ENCODE data around the gene CAB39.

CAB39 gene

DNA sequence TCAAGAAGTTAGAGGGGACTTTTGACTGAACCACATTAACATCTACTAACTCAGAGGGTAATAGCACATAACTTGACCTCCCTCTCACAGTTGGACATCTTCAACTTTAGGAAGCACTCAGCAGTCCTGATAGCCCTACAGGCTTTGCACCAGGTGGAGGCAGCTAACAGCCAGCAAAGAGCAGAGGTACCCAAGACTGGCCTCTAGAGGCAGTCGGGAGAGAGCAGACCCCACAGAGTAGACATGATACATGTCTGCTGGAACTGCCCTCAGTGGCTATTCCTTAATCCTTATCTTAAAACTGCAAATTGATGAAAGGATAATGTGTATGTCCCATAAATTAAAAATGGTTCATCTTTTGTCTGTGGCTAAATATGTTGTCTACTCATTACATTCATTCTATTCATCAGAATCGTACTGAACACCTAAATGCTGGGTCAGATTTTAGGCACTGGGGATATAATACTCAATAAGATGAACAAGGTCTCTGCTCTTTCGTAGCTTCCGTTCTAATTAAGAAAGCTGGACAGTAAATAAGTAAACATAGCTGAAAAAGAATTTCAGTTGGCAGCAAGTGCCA is 49.8 kb downstream of the CAB39 start:
- no peaks in the 10 kb centered on the region for H3K9me3 ChIP-seq (ENCODE audit: control insufficient read depth, low read length)
- H3K4me1 ChIP-seq (ENCODE audit: control insufficient read depth, insufficient read depth, low read length, poor library complexity, severe bottlenecking) = peaks cover 13% of the 10 kb centered on the region
- H3K27me3 ChIP-seq (replicated peaks; ENCODE audit: control insufficient read depth, insufficient read depth, low read length, poor library complexity, severe bottlenecking) = no peaks in the 10 kb centered on the region
- H3K4me3 ChIP-seq (ENCODE audit: insufficient read depth, low read depth, low read length, poor library complexity, severe bottlenecking) = no peak overlapping the region
- DNase-seq = no peak
- peaks cover 29% of the 10 kb centered on the region for H3K36me3 ChIP-seq (ENCODE audit: control insufficient read depth, insufficient read depth, low read length)
- H3K27ac ChIP-seq (ENCODE audit: insufficient read depth, low read length, poor library complexity, severe bottlenecking) = no peak overlapping the region

DNA sequence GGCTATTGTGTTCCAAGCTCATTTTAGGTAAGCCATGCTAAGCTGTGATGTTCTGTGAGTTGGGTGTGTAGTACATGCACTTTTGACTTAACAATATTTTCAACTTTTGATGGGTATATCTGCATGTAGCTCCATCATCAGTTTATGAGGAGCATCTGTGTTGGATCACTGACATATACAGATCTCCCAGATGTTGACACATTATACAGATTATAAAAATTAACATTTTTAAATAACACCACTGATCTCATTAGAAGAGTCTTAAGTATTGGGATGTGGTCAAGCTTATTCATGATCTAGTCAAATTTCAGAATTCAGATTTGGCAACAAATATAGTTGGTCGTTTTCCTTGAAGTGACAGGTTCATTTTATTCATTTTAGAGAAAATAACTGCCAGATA is 51.7 kb downstream of the CAB39 start:
- Histone ChIP-seq H3K36me3 (ENCODE audit: control insufficient read depth, insufficient read depth, low read length) (peaks cover 29% of the 10 kb centered on the region), H3K4me1 (ENCODE audit: control insufficient read depth, insufficient read depth, low read length, poor library complexity, severe bottlenecking) (peaks cover 3% of the 10 kb centered on the region), H3K9me3 (ENCODE audit: control insufficient read depth, low read length) (no peaks in the 10 kb centered on the region), H3K27me3 (replicated peaks; ENCODE audit: control insufficient read depth, insufficient read depth, low read length, poor library complexity, severe bottlenecking) (no peaks in the 10 kb centered on the region), H3K27ac (ENCODE audit: insufficient read depth, low read length, poor library complexity, severe bottlenecking) (no peak overlapping the region), H3K4me3 (ENCODE audit: insufficient read depth, low read depth, low read length, poor library complexity, severe bottlenecking) (no peak overlapping the region)
- DNase-seq = no peak

DNA sequence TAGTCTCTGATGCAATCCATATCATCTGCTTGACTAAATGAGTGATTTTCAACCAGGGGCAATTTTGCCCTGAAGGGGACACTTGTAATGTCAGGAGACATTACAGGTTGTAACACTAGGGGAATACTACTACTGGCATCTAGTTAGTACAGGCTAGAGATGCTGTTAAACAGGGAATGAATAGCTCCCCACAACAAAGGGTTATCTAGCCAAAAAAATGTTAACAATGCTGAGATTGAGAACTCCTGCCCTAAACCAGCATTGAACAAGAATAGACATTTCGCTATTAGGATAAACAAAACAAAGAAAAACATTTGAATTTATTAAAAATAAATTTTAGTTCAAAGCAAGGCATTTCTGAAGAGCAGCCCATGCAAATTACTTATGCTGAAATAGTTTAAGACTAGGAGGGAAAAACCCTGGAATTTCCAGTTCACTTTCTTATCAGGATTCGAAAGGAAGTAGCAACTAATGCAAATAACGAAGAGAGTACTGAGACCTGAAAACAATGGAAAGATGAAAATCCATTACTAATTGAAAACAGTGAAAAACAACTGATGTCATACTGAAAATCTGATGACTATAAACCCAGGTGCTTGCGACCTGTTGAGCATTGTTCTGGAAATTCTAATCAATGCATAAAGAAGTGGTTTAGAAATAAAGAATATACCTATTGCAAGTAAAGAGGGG is 53.1 kb downstream of the CAB39 start:
- Histone ChIP-seq H3K4me1 (ENCODE audit: control insufficient read depth, insufficient read depth, low read length, poor library complexity, severe bottlenecking) (peaks cover 4% of the 10 kb centered on the region), H3K36me3 (ENCODE audit: control insufficient read depth, insufficient read depth, low read length) (peaks cover 26% of the 10 kb centered on the region), H3K27ac (ENCODE audit: insufficient read depth, low read length, poor library complexity, severe bottlenecking) (no peak overlapping the region), H3K4me3 (ENCODE audit: insufficient read depth, low read depth, low read length, poor library complexity, severe bottlenecking) (no peak overlapping the region), H3K9me3 (ENCODE audit: control insufficient read depth, low read length) (no peaks in the 10 kb centered on the region), H3K27me3 (replicated peaks; ENCODE audit: control insufficient read depth, insufficient read depth, low read length, poor library complexity, severe bottlenecking) (no peaks in the 10 kb centered on the region)
- DNase-seq = no peak

DNA sequence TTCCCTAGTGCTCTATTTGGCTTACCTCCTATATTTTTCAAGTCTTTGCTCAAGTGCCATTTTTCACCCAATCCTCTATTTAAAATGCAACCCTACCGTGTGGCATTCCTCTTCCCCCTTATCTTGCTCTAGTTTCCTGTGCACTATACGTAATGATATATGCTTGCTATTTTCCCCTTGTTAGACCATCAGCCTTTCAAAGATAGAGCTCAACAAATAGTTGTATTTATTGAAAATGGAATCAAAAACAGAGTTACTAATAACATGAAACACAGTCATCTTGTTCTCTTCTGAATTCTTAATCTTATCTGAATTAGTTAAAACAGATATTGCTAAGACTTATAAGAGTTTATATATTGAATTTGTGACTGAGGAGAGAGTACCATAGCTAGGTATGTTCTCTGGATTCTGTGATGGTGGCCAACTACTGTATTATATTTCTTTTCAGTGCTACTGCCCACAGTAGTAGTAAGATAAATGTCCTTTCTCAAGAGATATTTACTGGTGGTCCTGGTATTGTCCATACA is 55.3 kb downstream of the CAB39 start:
- no peak for DNase-seq
- H3K4me3 ChIP-seq (ENCODE audit: insufficient read depth, low read depth, low read length, poor library complexity, severe bottlenecking) = no peak overlapping the region
- no peaks in the 10 kb centered on the region for H3K9me3 ChIP-seq (ENCODE audit: control insufficient read depth, low read length)
- no peak overlapping the region for H3K27ac ChIP-seq (ENCODE audit: insufficient read depth, low read length, poor library complexity, severe bottlenecking)
- H3K36me3 ChIP-seq (ENCODE audit: control insufficient read depth, insufficient read depth, low read length) = peaks cover 14% of the 10 kb centered on the region
- H3K4me1 ChIP-seq (ENCODE audit: control insufficient read depth, insufficient read depth, low read length, poor library complexity, severe bottlenecking) = peaks cover 9% of the 10 kb centered on the region
- H3K27me3 ChIP-seq (replicated peaks; ENCODE audit: control insufficient read depth, insufficient read depth, low read length, poor library complexity, severe bottlenecking) = no peaks in the 10 kb centered on the region

DNA sequence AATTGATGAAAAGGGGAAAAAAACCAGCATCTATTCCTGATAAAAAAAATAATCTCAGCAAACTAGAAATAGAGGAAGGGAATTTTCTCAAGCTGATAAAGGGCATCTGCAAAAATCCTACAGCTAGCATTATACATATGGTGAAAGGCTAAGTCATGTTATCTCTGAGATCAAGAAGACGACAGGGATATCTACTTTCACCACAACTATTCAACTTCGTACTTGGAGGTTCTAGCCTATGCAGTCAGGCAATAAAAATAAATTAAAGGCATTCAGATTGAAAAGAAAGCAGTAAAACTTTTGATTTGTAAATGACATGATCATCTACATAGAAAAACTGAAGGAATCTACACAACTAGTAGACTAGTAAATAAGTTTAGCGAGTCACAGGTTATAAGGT is 58.2 kb downstream of the CAB39 start:
- no peak overlapping the region for H3K4me3 ChIP-seq (ENCODE audit: insufficient read depth, low read depth, low read length, poor library complexity, severe bottlenecking)
- peaks cover 7% of the 10 kb centered on the region for H3K36me3 ChIP-seq (ENCODE audit: control insufficient read depth, insufficient read depth, low read length)
- no peaks in the 10 kb centered on the region for H3K27me3 ChIP-seq (replicated peaks; ENCODE audit: control insufficient read depth, insufficient read depth, low read length, poor library complexity, severe bottlenecking)
- H3K27ac ChIP-seq (ENCODE audit: insufficient read depth, low read length, poor library complexity, severe bottlenecking) = no peak overlapping the region
- H3K9me3 ChIP-seq (ENCODE audit: control insufficient read depth, low read length) = no peaks in the 10 kb centered on the region
- no peak for DNase-seq
- H3K4me1 ChIP-seq (ENCODE audit: control insufficient read depth, insufficient read depth, low read length, poor library complexity, severe bottlenecking) = peaks cover 9% of the 10 kb centered on the region

DNA sequence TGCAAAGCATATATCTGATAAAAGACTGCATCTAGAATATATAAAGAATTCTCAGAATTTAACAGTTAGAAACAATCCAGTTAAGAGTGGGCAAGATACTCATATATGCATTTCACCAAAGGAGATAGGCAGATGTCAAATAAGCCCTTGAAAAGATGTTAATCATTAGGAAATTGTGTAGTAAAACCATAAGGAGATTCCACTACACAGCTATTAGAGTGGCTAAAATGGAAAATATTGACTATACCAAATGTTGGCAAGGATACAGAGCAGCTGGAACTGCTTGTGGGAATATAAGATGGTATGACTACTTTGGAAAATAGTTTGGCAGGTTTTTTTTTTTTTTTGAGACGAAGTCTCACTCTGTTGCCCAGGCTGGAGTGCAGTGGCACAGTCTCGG is 59.5 kb downstream of the CAB39 start:
- Histone ChIP-seq H3K9me3 (ENCODE audit: control insufficient read depth, low read length) (no peaks in the 10 kb centered on the region), H3K36me3 (ENCODE audit: control insufficient read depth, insufficient read depth, low read length) (no peaks in the 10 kb centered on the region), H3K4me3 (ENCODE audit: insufficient read depth, low read depth, low read length, poor library complexity, severe bottlenecking) (no peak overlapping the region), H3K27me3 (replicated peaks; ENCODE audit: control insufficient read depth, insufficient read depth, low read length, poor library complexity, severe bottlenecking) (no peaks in the 10 kb centered on the region), H3K4me1 (ENCODE audit: control insufficient read depth, insufficient read depth, low read length, poor library complexity, severe bottlenecking) (peaks cover 9% of the 10 kb centered on the region), H3K27ac (ENCODE audit: insufficient read depth, low read length, poor library complexity, severe bottlenecking) (no peak overlapping the region)
- DNase-seq = no peak

DNA sequence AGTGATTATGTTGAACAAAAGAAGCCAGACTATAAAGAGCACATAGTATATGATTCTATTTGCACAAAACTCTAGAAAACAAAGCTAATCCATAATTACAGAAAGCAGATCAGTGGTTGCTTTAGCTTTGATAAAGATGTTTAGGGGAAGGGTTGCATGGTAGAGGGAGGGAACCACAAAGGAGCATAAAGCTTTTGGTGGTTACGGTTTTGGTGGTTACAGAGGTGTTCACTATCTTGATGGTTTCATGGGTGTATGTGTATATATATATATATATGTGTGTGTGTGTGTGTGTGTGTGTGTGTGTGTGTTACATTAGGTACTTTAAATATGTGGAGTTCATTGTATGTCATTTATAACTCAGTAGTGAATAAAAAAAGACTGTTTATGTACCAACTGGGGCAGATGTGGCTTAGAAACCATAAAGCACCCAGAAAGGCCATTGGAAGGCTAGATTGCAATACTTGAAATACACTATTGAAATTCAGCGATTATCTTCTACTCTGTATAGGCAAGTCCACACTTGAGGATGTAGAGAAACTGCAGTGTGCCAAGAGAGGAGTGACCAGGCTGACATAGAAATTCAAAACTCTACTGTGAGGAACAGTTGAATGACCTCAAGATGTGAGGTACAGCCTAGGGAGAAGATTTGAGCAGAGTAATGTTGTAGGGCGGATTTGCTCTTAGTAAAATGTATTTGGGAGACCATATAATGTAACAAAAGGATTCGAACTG is 60.6 kb downstream of the CAB39 start:
- DNase-seq = no peak
- Histone ChIP-seq H3K9me3 (ENCODE audit: control insufficient read depth, low read length) (no peaks in the 10 kb centered on the region), H3K4me1 (ENCODE audit: control insufficient read depth, insufficient read depth, low read length, poor library complexity, severe bottlenecking) (peaks cover 14% of the 10 kb centered on the region), H3K27ac (ENCODE audit: insufficient read depth, low read length, poor library complexity, severe bottlenecking) (no peak overlapping the region), H3K27me3 (replicated peaks; ENCODE audit: control insufficient read depth, insufficient read depth, low read length, poor library complexity, severe bottlenecking) (no peaks in the 10 kb centered on the region), H3K36me3 (ENCODE audit: control insufficient read depth, insufficient read depth, low read length) (no peaks in the 10 kb centered on the region), H3K4me3 (ENCODE audit: insufficient read depth, low read depth, low read length, poor library complexity, severe bottlenecking) (no peak overlapping the region)

DNA sequence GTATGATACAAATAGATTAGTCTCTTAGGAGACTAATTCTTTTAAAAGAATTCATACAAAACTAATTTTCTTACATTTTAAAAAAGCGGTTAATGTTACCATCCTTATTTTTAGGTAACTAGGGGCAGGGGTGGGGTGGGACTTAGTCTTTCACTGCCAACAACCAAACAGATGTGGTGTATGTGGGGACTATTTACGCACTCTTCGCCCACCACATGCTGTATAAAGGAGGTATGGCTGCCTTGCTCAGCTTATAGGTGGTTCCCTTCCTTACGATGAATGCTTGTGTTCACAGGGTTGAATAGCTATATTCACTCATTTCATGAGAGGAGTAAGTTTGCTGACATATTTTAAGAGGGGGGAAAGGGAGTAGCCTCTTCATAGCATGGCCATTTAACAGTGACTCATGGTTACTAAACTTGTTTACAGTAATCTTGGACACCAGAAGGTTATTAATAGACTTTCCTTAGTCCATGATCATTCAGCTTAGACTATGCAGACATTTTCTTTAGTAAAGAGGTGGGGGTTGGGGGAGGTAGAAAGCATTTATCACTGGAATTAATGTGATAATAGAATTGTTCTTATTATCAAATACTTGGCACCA is 61.8 kb downstream of the CAB39 start:
- no peak for DNase-seq
- Histone ChIP-seq H3K36me3 (ENCODE audit: control insufficient read depth, insufficient read depth, low read length) (no peaks in the 10 kb centered on the region), H3K9me3 (ENCODE audit: control insufficient read depth, low read length) (no peaks in the 10 kb centered on the region), H3K4me1 (ENCODE audit: control insufficient read depth, insufficient read depth, low read length, poor library complexity, severe bottlenecking) (peaks cover 26% of the 10 kb centered on the region), H3K27me3 (replicated peaks; ENCODE audit: control insufficient read depth, insufficient read depth, low read length, poor library complexity, severe bottlenecking) (no peaks in the 10 kb centered on the region), H3K4me3 (ENCODE audit: insufficient read depth, low read depth, low read length, poor library complexity, severe bottlenecking) (no peak overlapping the region), H3K27ac (ENCODE audit: insufficient read depth, low read length, poor library complexity, severe bottlenecking) (no peak overlapping the region)

DNA sequence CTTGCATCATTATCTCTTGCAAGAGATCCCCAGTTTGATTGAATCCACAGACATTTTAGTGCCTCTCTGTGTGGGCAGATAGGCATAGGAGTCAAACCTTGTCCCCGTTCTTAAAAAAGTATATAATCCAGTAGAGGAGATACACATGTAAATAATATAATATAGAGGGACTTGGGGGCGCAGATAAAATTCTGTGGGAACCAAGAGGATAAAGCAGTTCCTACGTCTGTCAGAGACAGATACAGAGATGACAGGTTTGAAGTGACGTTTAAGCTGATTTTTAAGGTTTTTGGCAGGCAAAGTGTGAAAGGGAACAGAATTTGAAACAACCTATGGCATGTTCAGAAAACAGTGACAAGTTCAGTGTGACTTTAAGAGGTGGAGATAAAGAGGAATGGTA is 63.1 kb downstream of the CAB39 start:
- no peaks in the 10 kb centered on the region for H3K36me3 ChIP-seq (ENCODE audit: control insufficient read depth, insufficient read depth, low read length)
- H3K4me3 ChIP-seq (ENCODE audit: insufficient read depth, low read depth, low read length, poor library complexity, severe bottlenecking) = no peak overlapping the region
- no peaks in the 10 kb centered on the region for H3K27me3 ChIP-seq (replicated peaks; ENCODE audit: control insufficient read depth, insufficient read depth, low read length, poor library complexity, severe bottlenecking)
- peaks cover 30% of the 10 kb centered on the region for H3K4me1 ChIP-seq (ENCODE audit: control insufficient read depth, insufficient read depth, low read length, poor library complexity, severe bottlenecking)
- no peak for DNase-seq
- no peak overlapping the region for H3K27ac ChIP-seq (ENCODE audit: insufficient read depth, low read length, poor library complexity, severe bottlenecking)
- no peaks in the 10 kb centered on the region for H3K9me3 ChIP-seq (ENCODE audit: control insufficient read depth, low read length)

DNA sequence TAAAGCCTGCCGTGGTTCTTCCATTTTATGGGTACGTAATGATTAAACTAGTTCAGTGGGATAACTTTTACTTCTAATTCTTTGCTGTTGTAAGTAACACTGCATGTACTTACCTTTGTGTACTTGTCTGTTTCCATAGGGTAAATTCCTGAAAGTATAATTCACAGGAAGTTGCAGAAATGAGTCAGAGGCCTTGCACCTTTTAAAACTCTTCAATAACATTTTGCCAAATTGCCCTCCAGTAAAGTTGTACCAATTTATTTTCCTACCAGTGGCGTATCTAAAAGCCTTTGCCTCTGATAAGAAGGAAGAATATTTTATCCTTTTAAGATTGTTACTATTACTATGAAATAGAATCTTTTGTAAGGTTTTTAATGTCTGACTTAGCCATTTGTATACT is 65.1 kb downstream of the CAB39 start:
- H3K27ac ChIP-seq (ENCODE audit: insufficient read depth, low read length, poor library complexity, severe bottlenecking) = no peak overlapping the region
- no peaks in the 10 kb centered on the region for H3K27me3 ChIP-seq (replicated peaks; ENCODE audit: control insufficient read depth, insufficient read depth, low read length, poor library complexity, severe bottlenecking)
- peaks cover 40% of the 10 kb centered on the region for H3K4me1 ChIP-seq (ENCODE audit: control insufficient read depth, insufficient read depth, low read length, poor library complexity, severe bottlenecking)
- H3K4me3 ChIP-seq (ENCODE audit: insufficient read depth, low read depth, low read length, poor library complexity, severe bottlenecking) = no peak overlapping the region
- H3K9me3 ChIP-seq (ENCODE audit: control insufficient read depth, low read length) = no peaks in the 10 kb centered on the region
- DNase-seq = no peak
- H3K36me3 ChIP-seq (ENCODE audit: control insufficient read depth, insufficient read depth, low read length) = no peaks in the 10 kb centered on the region

All from effector memory CD4-positive, alpha-beta T cell (primary cell).